ENCODE data around the gene ANKK1. TPM values are rescaled to one million over a fixed set of nuclear protein-coding genes. Genes with fewer than 3 reads are reported as not detected.

The ANKK1 gene
- total RNA-seq, 4 donors from 2014 or later = 0.17 to 0.83 (median 0.29) TPM; not detected in 1

DNA sequence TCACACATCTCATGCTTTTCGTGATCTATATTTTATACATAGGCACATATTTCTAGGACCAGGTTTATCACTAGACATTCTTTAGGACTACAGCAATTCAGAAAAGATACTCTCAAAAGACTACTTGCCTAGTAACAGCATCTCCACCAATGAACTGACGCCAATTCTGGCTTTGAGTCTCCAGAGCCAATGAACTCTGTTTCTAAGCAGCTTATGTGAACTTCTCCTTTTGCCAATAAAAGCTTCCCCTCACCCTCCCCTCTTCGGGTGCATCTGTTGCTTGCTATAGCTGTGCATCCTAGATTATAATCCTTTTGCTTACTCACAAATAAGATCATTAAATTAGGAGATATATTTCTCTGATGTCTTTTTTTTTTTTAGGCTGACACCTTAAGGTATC, 11.4 kb upstream of the ANKK1 start:
- H3K36me3 ChIP-seq = no peaks in the 10 kb centered on the region
- H3K9me3 ChIP-seq = no peaks in the 10 kb centered on the region
- intact Hi-C loops (cut with DNase I) = no loop called here
- WGBS = 53% methylated on average over 3 of the region's 3 CpGs
- no peak for TF ChIP-seq EP300 (IDR thresholded peaks at IDR 0.05)
- TF ChIP-seq, protein P1, sequence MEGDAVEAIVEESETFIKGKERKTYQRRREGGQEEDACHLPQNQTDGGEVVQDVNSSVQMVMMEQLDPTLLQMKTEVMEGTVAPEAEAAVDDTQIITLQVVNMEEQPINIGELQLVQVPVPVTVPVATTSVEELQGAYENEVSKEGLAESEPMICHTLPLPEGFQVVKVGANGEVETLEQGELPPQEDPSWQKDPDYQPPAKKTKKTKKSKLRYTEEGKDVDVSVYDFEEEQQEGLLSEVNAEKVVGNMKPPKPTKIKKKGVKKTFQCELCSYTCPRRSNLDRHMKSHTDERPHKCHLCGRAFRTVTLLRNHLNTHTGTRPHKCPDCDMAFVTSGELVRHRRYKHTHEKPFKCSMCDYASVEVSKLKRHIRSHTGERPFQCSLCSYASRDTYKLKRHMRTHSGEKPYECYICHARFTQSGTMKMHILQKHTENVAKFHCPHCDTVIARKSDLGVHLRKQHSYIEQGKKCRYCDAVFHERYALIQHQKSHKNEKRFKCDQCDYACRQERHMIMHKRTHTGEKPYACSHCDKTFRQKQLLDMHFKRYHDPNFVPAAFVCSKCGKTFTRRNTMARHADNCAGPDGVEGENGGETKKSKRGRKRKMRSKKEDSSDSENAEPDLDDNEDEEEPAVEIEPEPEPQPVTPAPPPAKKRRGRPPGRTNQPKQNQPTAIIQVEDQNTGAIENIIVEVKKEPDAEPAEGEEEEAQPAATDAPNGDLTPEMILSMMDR (IDR thresholded peaks at IDR 0.05) = no peak
- no peak for TF ChIP-seq POLR2AphosphoS5 (IDR thresholded peaks at IDR 0.05)
- TF ChIP-seq POLR2A (IDR thresholded peaks at IDR 0.05; ENCODE audit: low read depth) = no peak
- H3K27me3 ChIP-seq = no peaks in the 10 kb centered on the region
- H3K27ac ChIP-seq (replicated peaks in 1 of 4) = no peak overlapping the region
- peaks cover 0 to 10% (median 9%) of the 10 kb centered on the region in 4 donors for H3K4me1 ChIP-seq
- no peak overlapping the region for H3K4me3 ChIP-seq
- DNase-seq (ENCODE audit: extremely low spot score) = no peak

GRCh38 chr11:113377681-113378412, 9.7 kb upstream of the ANKK1 start:
- Histone ChIP-seq H3K4me1 (peaks cover 0 to 10% (median 9%) of the 10 kb centered on the region in 4 donors), H3K9me3 (no peaks in the 10 kb centered on the region), H3K27me3 (no peaks in the 10 kb centered on the region), H3K4me3 (no peak overlapping the region), H3K36me3 (no peaks in the 10 kb centered on the region), H3K27ac (replicated peaks in 1 of 4) (no peak overlapping the region)
- 34% methylated on average over 7 of the region's 7 CpGs for WGBS
- no peak for DNase-seq (ENCODE audit: extremely low spot score)
- TF ChIP-seq POLR2AphosphoS5 (IDR thresholded peaks at IDR 0.05) = no peak
- TF ChIP-seq EP300 (IDR thresholded peaks at IDR 0.05) = no peak
- TF ChIP-seq, protein P1 (IDR thresholded peaks at IDR 0.05) = no peak
- no peak for TF ChIP-seq POLR2A (IDR thresholded peaks at IDR 0.05; ENCODE audit: low read depth)
- intact Hi-C loops (cut with DNase I) = no loop called here

- H3K27me3 ChIP-seq = no peaks in the 10 kb centered on the region
- 69% methylated on average over 1 of the region's 1 CpG for WGBS
- intact Hi-C loops (cut with DNase I) = no loop called here
- H3K9me3 ChIP-seq = no peaks in the 10 kb centered on the region
- H3K27ac ChIP-seq (replicated peaks in 1 of 4) = no peak overlapping the region
- TF ChIP-seq EP300 (IDR thresholded peaks at IDR 0.05) (no peak), POLR2AphosphoS5 (IDR thresholded peaks at IDR 0.05) (no peak), POLR2A (IDR thresholded peaks at IDR 0.05; ENCODE audit: low read depth) (no peak)
- TF ChIP-seq, protein P1 (IDR thresholded peaks at IDR 0.05) = no peak
- no peak overlapping the region for H3K4me3 ChIP-seq
- no peak for DNase-seq (ENCODE audit: extremely low spot score)
- no peaks in the 10 kb centered on the region for H3K36me3 ChIP-seq
- H3K4me1 ChIP-seq = peaks cover 0 to 10% (median 9%) of the 10 kb centered on the region in 4 donors
These were observed 8.9 kb upstream of the ANKK1 start for GRCh38 chr11:113378692-113379091.

DNA sequence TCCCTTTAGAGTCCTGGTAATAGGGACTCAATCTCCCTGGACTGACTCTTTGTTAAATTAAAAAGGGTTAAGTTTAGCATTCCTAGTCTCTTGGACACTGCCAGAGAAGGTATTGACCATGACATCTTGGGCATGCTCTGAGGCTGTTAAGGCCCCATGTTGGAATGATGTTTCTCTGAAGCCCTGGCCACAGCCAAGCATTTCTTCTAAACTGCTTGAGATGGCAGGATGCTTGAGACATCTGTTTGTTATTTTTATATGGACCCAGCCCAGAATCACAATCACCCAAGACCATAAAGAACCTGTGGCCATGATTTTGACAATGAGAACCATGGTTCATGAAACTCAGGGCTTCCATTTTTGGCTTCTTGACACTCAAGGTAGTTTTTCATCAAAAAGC, 5.5 kb upstream of the ANKK1 start:
- no peak for DNase-seq (ENCODE audit: extremely low spot score)
- H3K36me3 ChIP-seq = no peaks in the 10 kb centered on the region
- H3K9me3 ChIP-seq = no peaks in the 10 kb centered on the region
- peaks cover 0 to 8% (median 2%) of the 10 kb centered on the region in 4 donors for H3K27me3 ChIP-seq
- H3K27ac ChIP-seq (replicated peaks in 1 of 4) = no peak overlapping the region
- TF ChIP-seq POLR2A (IDR thresholded peaks at IDR 0.05; ENCODE audit: low read depth) (no peak), EP300 (IDR thresholded peaks at IDR 0.05) (no peak), POLR2AphosphoS5 (IDR thresholded peaks at IDR 0.05) (no peak)
- TF ChIP-seq, protein P1 (IDR thresholded peaks at IDR 0.05) = no peak
- intact Hi-C loops (cut with DNase I) = no loop called here
- no peak overlapping the region for H3K4me3 ChIP-seq
- H3K4me1 ChIP-seq = peaks cover 0 to 10% (median 9%) of the 10 kb centered on the region in 4 donors

Measured in esophagus muscularis mucosa (tissue), 4 donors.